H1 (cell line): ENCODE data around the gene SLC6A2. TPM values are rescaled to one million over a fixed set of nuclear protein-coding genes. Genes with fewer than 3 reads are reported as not detected.

Experiments
- CTCF ChIA-PET: fragments of 300-600 bp; sonication (Branson Sonifier 250); formaldehyde crosslinking; loops from one replicate; lab custom pipeline; 2021; ENCODE audit not compliant: partially characterized antibody; lab: Charles Lee
- POLR2A ChIA-PET: fragments of 300-600 bp; sonication (Branson Sonifier 250); formaldehyde crosslinking; loops from one replicate; lab custom pipeline; 2021; ENCODE audit warnings: inconsistent platforms; ENCODE audit not compliant: partially characterized antibody; lab: Charles Lee
- DNase-seq, 2 experiments: peaks; one replicate each; pipeline versions ENCODE4 v3.0.0 to v3.0.0-alpha.2; 2010 to 2022; ENCODE audit warnings: low spot score in 2 of 2, low read depth in 1 of 2, mixed read lengths in 1 of 2
- FAIRE-seq: peaks from 2 replicates; lab custom pipeline; 2011; peaks lifted over from hg19 to GRCh38; lab: Jason Lieb, UNC
- H2AFZ ChIP-seq: 2 replicates; pipeline ENCODE4 v1.8.1; 2012; ENCODE audit warnings: low read length, inconsistent platforms
- H2AK5ac ChIP-seq: 2 replicates; pipeline ENCODE4 v1.6.1; 2013; ENCODE audit warnings: low read depth, low read length
- H2BK120ac ChIP-seq: replicated peaks from 2 replicates; pipeline ENCODE3; 2013; ENCODE audit warnings: low read depth, low read length, inconsistent platforms
- H2BK12ac ChIP-seq: 2 replicates; pipeline ENCODE4 v1.6.1; 2013; ENCODE audit warnings: low read depth, low read length
- H2BK15ac ChIP-seq: 2 replicates; pipeline ENCODE4 v1.6.1; 2013; ENCODE audit warnings: low read length
- H2BK20ac ChIP-seq: 2 replicates; pipeline ENCODE4 v1.6.1; 2013; ENCODE audit warnings: low read length
- H2BK5ac ChIP-seq: 2 replicates; pipeline ENCODE4 v1.6.1; 2013; ENCODE audit warnings: low read depth, low read length
- H3K14ac ChIP-seq: 2 replicates; pipeline ENCODE4 v1.6.1; 2013; ENCODE audit warnings: inconsistent platforms; ENCODE audit not compliant: insufficient read length
- H3K18ac ChIP-seq: 2 replicates; pipeline ENCODE4 v1.6.1; 2013; ENCODE audit warnings: low read length; ENCODE audit errors: extremely low read depth
- H3K23ac ChIP-seq: 2 replicates; pipeline ENCODE4 v1.6.1; 2013; ENCODE audit warnings: inconsistent platforms; ENCODE audit not compliant: insufficient read length
- H3K23me2 ChIP-seq: 2 replicates; pipeline ENCODE4 v1.6.1; 2013; ENCODE audit warnings: low read depth, low read length
- H3K27ac ChIP-seq: 2 replicates; pipeline ENCODE4 v1.6.1; 2011; ENCODE audit warnings: low read depth, low read length, inconsistent platforms
- H3K27me3 ChIP-seq, 4 experiments: replicated peaks in 1 of 4; 1 replicate in 1 of 4; 2 replicates in 3 of 4; pipeline versions ENCODE4 v1.6.1 to v1.8.1; 2011 to 2013; ENCODE audit warnings: low read length in 3 of 4, mild to moderate bottlenecking in 3 of 4, inconsistent platforms in 2 of 4, mixed read lengths in 2 of 4, moderate library complexity in 1 of 4; ENCODE audit not compliant: control insufficient read depth in 3 of 4, insufficient read depth in 3 of 4; ENCODE audit errors: extremely low read depth in 1 of 4
- H3K36me3 ChIP-seq, 4 experiments: 2 replicates each; pipeline versions ENCODE4 v1.6.1 to v1.8.1; 2011 to 2013; ENCODE audit warnings: mild to moderate bottlenecking in 4 of 4, low read length in 3 of 4, moderate library complexity in 2 of 4, control low read depth in 1 of 4, inconsistent platforms in 1 of 4; ENCODE audit not compliant: insufficient read depth in 4 of 4, control insufficient read depth in 2 of 4
- H3K4ac ChIP-seq: replicated peaks from 2 replicates; pipeline ENCODE3; 2013; ENCODE audit warnings: low read length, low read depth, mixed read lengths, inconsistent platforms; ENCODE audit not compliant: insufficient read length
- H3K4me1 ChIP-seq, 4 experiments: replicated peaks in 1 of 4; 1 replicate in 1 of 4; 2 replicates in 3 of 4; pipeline versions ENCODE4 v1.6.1 to v1.8.1; 2011 to 2013; ENCODE audit warnings: low read length in 3 of 4, inconsistent platforms in 2 of 4, mixed read lengths in 1 of 4; ENCODE audit not compliant: insufficient read depth in 4 of 4, control insufficient read depth in 3 of 4
- H3K4me2 ChIP-seq, 2 experiments: 2 replicates each; pipeline versions ENCODE4 v1.6.1 to v1.8.1; 2011 to 2013; ENCODE audit warnings: low read depth in 2 of 2, low read length in 2 of 2, control low read depth in 1 of 2, inconsistent platforms in 1 of 2, mild to moderate bottlenecking in 1 of 2; ENCODE audit not compliant: insufficient read depth in 1 of 2
- H3K4me3 ChIP-seq, 4 experiments: fragments of 200-600, 300-600 bp in 1 of 4; sonication (generic), shearing (Covaris generic), sonication (Bioruptor Twin) in 1 of 4; 2 replicates each; pipeline versions ENCODE4 v1.5.1 to v1.8.1; 2011 to 2016; ENCODE audit warnings: low read length in 4 of 4, low read depth in 3 of 4, control low read depth in 2 of 4, inconsistent platforms in 2 of 4, mild to moderate bottlenecking in 2 of 4, mixed read lengths in 1 of 4, moderate library complexity in 1 of 4; ENCODE audit not compliant: insufficient read depth in 2 of 4; ENCODE audit errors: extremely low read depth in 1 of 4
- H3K56ac ChIP-seq: replicated peaks from 2 replicates; pipeline ENCODE3; 2013; ENCODE audit warnings: low read depth, mild to moderate bottlenecking, mixed read lengths, low read length, inconsistent platforms; ENCODE audit not compliant: insufficient read length
- H3K79me1 ChIP-seq: 2 replicates; pipeline ENCODE4 v1.6.1; 2013; ENCODE audit warnings: low read depth, low read length, control low read depth
- H3K79me2 ChIP-seq, 2 experiments: 2 replicates each; pipeline versions ENCODE4 v1.6.1 to v1.8.1; 2012 to 2013; ENCODE audit warnings: low read length in 2 of 2, mild to moderate bottlenecking in 2 of 2, inconsistent platforms in 1 of 2; ENCODE audit not compliant: insufficient read depth in 2 of 2, control insufficient read depth in 1 of 2
- H3K9ac ChIP-seq, 4 experiments: replicated peaks in 1 of 4; 1 replicate in 1 of 4; 2 replicates in 3 of 4; pipeline versions ENCODE4 v1.6.1 to v1.8.1; 2011 to 2013; ENCODE audit warnings: low read depth in 3 of 4, low read length in 3 of 4, control low read depth in 2 of 4, mild to moderate bottlenecking in 2 of 4, moderate library complexity in 2 of 4, inconsistent platforms in 1 of 4; ENCODE audit errors: extremely low read depth in 1 of 4
- H3K9me3 ChIP-seq, 2 experiments: 2 replicates each; pipeline versions ENCODE4 v1.6.1 to v1.8.1; 2012 to 2013; ENCODE audit warnings: mild to moderate bottlenecking in 2 of 2, moderate library complexity in 2 of 2, control low read depth in 1 of 2, inconsistent platforms in 1 of 2, low read depth in 1 of 2, low read length in 1 of 2, mixed read lengths in 1 of 2; ENCODE audit not compliant: insufficient read depth in 2 of 2
- H4K20me1 ChIP-seq, 2 experiments: replicated peaks in 1 of 2; 2 replicates each; pipeline versions ENCODE3 to v1.8.1; 2011 to 2013; ENCODE audit warnings: inconsistent platforms in 2 of 2, low read length in 2 of 2, mild to moderate bottlenecking in 1 of 2; ENCODE audit not compliant: insufficient read depth in 2 of 2, control insufficient read depth in 1 of 2
- H4K5ac ChIP-seq: 2 replicates; pipeline ENCODE4 v1.6.1; 2013; ENCODE audit warnings: low read length, low read depth, mixed read lengths, inconsistent platforms; ENCODE audit not compliant: insufficient read length
- H4K8ac ChIP-seq: 2 replicates; pipeline ENCODE4 v1.8.0; 2013; ENCODE audit warnings: mild to moderate bottlenecking, moderate library complexity, low read length, inconsistent platforms; ENCODE audit not compliant: insufficient read depth; ENCODE audit errors: extremely low read depth
- H4K91ac ChIP-seq: replicated peaks from 2 replicates; pipeline ENCODE3; 2013; ENCODE audit warnings: low read length, mixed read lengths, inconsistent platforms; ENCODE audit not compliant: insufficient read length
- CBX8 ChIP-seq: fragments of 300-800, 300-1000 bp; sonication (generic); IDR thresholded peaks from 2 replicates; pipeline ENCODE4 v1.7.1; 2016; ENCODE audit warnings: low read depth, low read length, borderline replicate concordance
- SIRT6 ChIP-seq: IDR thresholded peaks from one replicate; pipeline ENCODE4 v1.7.1; 2012; ENCODE audit warnings: low read length, inconsistent platforms
- WGBS, 2 experiments: shearing (Covaris generic) in 1 of 2; methylation state at CpG; one replicate each; pipeline versions ENCODE4 v1.1.6 to v1.1.7; 2013 to 2015; ENCODE audit warnings: low lambda C conversion rate in 2 of 2, mixed read lengths in 2 of 2, inconsistent platforms in 1 of 2, low coverage in 1 of 2, missing lambda C conversion rate in 1 of 2; ENCODE audit not compliant: insufficient replicate concordance in 2 of 2, insufficient coverage in 1 of 2, insufficient read length in 1 of 2; ENCODE audit errors: extremely low coverage in 1 of 2, missing lambda C conversion rate in 1 of 2; 5-methylcytosine and 5-hydroxymethylcytosine counted together
- polyA plus RNA-seq, 7 experiments: library from polyadenylated mRNA; depleted of rRNA in 3 of 7; stranded (reverse) in 5 of 7; unstranded in 2 of 7; fragments of >200 nt in 5 of 7; fragments of 200-250 nt in 2 of 7; gene quantifications; 1 replicate in 5 of 7; 2 replicates in 1 of 7; 4 replicates in 1 of 7; pipeline versions ENCODE4 v1.2.1 to v1.2.3, GENCODE V29; 2011 to 2013; ENCODE audit warnings: missing spikeins in 2 of 7, mixed read lengths in 2 of 7
- total RNA-seq: library from RNA; stranded (reverse); fragmentation: NEBNext Ultra II Directional; extraction: Animal tissue kit (Norgen Biotek cat#: 25700); gene quantifications from 2 replicates; pipeline ENCODE4 v1.2.1, GENCODE V29; 2021

SLC6A2 gene
- total and polyA plus RNA-seq, 2 of the 8 experiments (the other 6 are each of a cell fraction or from before 2014, with no cell fraction given): 0.35 TPM; not detected in 1

- H3K4ac ChIP-seq: no peak overlapping the region
- H3K4me3 ChIP-seq: no peak overlapping the region
- H3K27ac ChIP-seq: no peak overlapping the region
- H4K91ac ChIP-seq: no peak overlapping the region
- no peak overlapping the region for H2BK15ac ChIP-seq
- H3K27me3 ChIP-seq: no peaks in the 10 kb centered on the region; a peak in 1 of 7 replicates
- H3K56ac ChIP-seq: no peak overlapping the region
- WGBS, 2 experiments: 55% methylated on average over 2 of the region's 2 CpGs; no CpG with 5 or more reads in 1 of the 2 experiments
- H2BK12ac ChIP-seq: no peak overlapping the region
- POLR2A ChIA-PET: no interaction called here
- H4K8ac ChIP-seq: no peak overlapping the region
- H2AK5ac ChIP-seq: no peak overlapping the region
- no peak overlapping the region for H3K14ac ChIP-seq
- no peak overlapping the region for H2BK5ac ChIP-seq
- no peaks in the 10 kb centered on the region for H3K36me3 ChIP-seq
- H3K23ac ChIP-seq: no peak overlapping the region
- no peak overlapping the region for H3K4me2 ChIP-seq
- no peak overlapping the region for H2BK120ac ChIP-seq
- H2AFZ ChIP-seq: no peak overlapping the region
- H3K18ac ChIP-seq: no peak overlapping the region
- H3K79me1 ChIP-seq: no peaks in the 10 kb centered on the region
- no peaks in the 10 kb centered on the region for H3K23me2 ChIP-seq
- no peak for DNase-seq
- no peak overlapping the region for H4K5ac ChIP-seq
- H3K79me2 ChIP-seq: no peaks in the 10 kb centered on the region
- no peak for FAIRE-seq
- H3K4me1 ChIP-seq: peaks cover 0 to 3% (median 2%) of the 10 kb centered on the region in 4 experiments; a peak in 1 of 7 replicates
- TF ChIP-seq SIRT6 (no peak), CBX8 (no peak)
- no peak overlapping the region for H3K9ac ChIP-seq
- H2BK20ac ChIP-seq: no peak overlapping the region
- no peaks in the 10 kb centered on the region for H4K20me1 ChIP-seq
- H3K9me3 ChIP-seq: peaks cover 2 to 3% of the 10 kb centered on the region in 2 experiments; a peak in 2 of 4 replicates
- CTCF ChIA-PET: interaction anchor here (0.9 to 2.3 kb wide), 20 partner anchors 8 to 218 kb away, joined by 3 to 23 read pairs (median 5); no protein-coding TSS in a partner anchor
Measured at GRCh38 chr16:55623640-55624039, 32.1 kb upstream of the SLC6A2 start.
